ENCODE data around the gene ANXA1. TPM values are rescaled to one million over a fixed set of nuclear protein-coding genes. Genes with fewer than 3 reads are reported as not detected.

The ANXA1 gene
- total RNA-seq, 1 donor from 2014 or later: 923 TPM

GRCh38 chr9:73121375-73121935 is 30.2 kb upstream of the ANXA1 start:
- H3K4me1 Mint-ChIP-seq (ENCODE audit: unreplicated experiment): peaks cover 7% of the 10 kb centered on the region
- no peak for DNase-seq (ENCODE audit: extremely low spot score, unreplicated experiment)
- TF ChIP-seq, protein P1, sequence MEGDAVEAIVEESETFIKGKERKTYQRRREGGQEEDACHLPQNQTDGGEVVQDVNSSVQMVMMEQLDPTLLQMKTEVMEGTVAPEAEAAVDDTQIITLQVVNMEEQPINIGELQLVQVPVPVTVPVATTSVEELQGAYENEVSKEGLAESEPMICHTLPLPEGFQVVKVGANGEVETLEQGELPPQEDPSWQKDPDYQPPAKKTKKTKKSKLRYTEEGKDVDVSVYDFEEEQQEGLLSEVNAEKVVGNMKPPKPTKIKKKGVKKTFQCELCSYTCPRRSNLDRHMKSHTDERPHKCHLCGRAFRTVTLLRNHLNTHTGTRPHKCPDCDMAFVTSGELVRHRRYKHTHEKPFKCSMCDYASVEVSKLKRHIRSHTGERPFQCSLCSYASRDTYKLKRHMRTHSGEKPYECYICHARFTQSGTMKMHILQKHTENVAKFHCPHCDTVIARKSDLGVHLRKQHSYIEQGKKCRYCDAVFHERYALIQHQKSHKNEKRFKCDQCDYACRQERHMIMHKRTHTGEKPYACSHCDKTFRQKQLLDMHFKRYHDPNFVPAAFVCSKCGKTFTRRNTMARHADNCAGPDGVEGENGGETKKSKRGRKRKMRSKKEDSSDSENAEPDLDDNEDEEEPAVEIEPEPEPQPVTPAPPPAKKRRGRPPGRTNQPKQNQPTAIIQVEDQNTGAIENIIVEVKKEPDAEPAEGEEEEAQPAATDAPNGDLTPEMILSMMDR (conservative IDR thresholded peaks at IDR 0.05): no peak

DNA sequence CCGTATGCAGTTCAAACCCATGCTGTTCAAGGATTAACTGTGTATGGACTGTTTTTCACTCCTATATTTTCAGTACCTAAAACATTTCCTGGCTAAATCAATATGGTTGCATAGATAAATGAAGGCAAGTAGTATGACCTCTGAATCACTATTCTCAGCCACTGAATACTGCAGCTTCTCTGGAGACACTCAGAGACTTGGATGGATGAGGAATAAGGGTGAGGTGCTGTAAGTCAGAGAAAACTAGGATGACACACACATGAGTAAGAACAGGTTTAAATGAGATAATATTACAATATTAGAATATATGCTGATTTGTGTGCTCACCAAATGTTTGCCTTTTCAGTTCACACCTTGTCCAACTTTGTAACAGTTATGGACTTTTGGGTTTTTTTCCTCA is 26.0 kb upstream of the ANXA1 start:
- no peak overlapping the region for H3K4me3 Mint-ChIP-seq
- no peaks in the 10 kb centered on the region for H3K27me3 Mint-ChIP-seq
- H3K9me3 Mint-ChIP-seq: no peaks in the 10 kb centered on the region
- TF ChIP-seq, protein P1 (conservative IDR thresholded peaks at IDR 0.05): no peak
- H3K36me3 Mint-ChIP-seq: no peaks in the 10 kb centered on the region
- no peak overlapping the region for H3K27ac Mint-ChIP-seq
- DNase-seq (ENCODE audit: extremely low spot score, unreplicated experiment): no peak
- peaks cover 6% of the 10 kb centered on the region for H3K4me1 Mint-ChIP-seq (ENCODE audit: unreplicated experiment)

More at GRCh38 chr9:73121375-73121935, 30.2 kb upstream of the ANXA1 start:
- H3K27ac Mint-ChIP-seq: no peak overlapping the region
- H3K36me3 Mint-ChIP-seq: no peaks in the 10 kb centered on the region
- H3K4me3 Mint-ChIP-seq: no peak overlapping the region
- H3K9me3 Mint-ChIP-seq: no peaks in the 10 kb centered on the region
- H3K27me3 Mint-ChIP-seq: no peaks in the 10 kb centered on the region

DNA sequence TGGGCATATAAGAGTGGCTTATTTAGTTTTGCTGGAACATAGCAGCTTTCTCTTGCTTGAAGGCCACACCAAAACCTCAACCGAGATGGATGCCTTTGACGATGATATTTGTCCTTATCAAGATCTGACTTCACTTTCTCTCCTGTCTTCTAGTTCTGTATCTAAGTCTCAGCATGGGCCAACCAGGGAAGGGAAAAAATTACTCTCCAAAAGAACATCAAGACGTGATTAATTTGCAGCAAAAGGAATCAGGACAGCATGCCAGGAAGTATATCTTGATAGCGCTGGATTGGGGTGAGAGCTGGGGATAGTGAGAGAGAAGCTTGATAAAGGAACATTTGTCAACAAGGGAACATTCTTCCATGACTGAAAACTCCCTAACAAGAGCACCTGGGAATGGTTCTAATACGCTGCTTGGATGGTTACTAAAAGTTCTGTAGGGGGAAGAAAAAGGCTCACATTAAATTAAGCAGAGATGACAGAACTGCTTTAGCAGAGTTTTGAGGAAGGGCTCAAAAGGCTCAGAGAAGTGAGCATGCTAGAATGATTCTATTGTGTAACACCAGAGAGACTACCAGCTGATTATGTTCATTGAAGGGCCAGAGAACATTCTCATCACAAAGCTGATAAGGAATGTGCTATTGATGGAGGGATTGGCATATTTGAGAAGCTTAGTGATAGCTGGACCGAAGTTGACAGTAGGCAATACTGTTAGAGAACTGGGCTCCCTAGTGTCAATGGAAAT is 21.6 kb upstream of the ANXA1 start:
- no peaks in the 10 kb centered on the region for H3K27me3 Mint-ChIP-seq
- DNase-seq (ENCODE audit: extremely low spot score, unreplicated experiment): no peak
- H3K27ac Mint-ChIP-seq: peak overlapping the region; percentile 39

GRCh38 chr9:73131461-73131860 is 20.2 kb upstream of the ANXA1 start:
- H3K9me3 Mint-ChIP-seq: no peaks in the 10 kb centered on the region
- peak overlapping the region; percentile 97 for H3K27ac Mint-ChIP-seq
- DNase-seq (ENCODE audit: extremely low spot score, unreplicated experiment): no peak
- no peaks in the 10 kb centered on the region for H3K36me3 Mint-ChIP-seq
- no peaks in the 10 kb centered on the region for H3K27me3 Mint-ChIP-seq
- peak overlapping the region; percentile 84 for H3K4me3 Mint-ChIP-seq
- H3K4me1 Mint-ChIP-seq (ENCODE audit: unreplicated experiment): peaks cover 24% of the 10 kb centered on the region
- TF ChIP-seq, protein P1 (conservative IDR thresholded peaks at IDR 0.05): no peak

More for the DNA sequence above, 21.6 kb upstream of the ANXA1 start:
- Mint-ChIP-seq H3K36me3 (no peaks in the 10 kb centered on the region), H3K4me1 (ENCODE audit: unreplicated experiment) (peaks cover 24% of the 10 kb centered on the region), H3K4me3 (peak overlapping the region; percentile 2), H3K9me3 (no peaks in the 10 kb centered on the region)
- TF ChIP-seq, protein P1 (conservative IDR thresholded peaks at IDR 0.05): no peak

- peak overlapping the region; percentile 97 for H3K27ac Mint-ChIP-seq
- peak overlapping the region; percentile 84 for H3K4me3 Mint-ChIP-seq
- no peaks in the 10 kb centered on the region for H3K27me3 Mint-ChIP-seq
- no peak for DNase-seq (ENCODE audit: extremely low spot score, unreplicated experiment)
- peaks cover 29% of the 10 kb centered on the region for H3K4me1 Mint-ChIP-seq (ENCODE audit: unreplicated experiment)
- no peaks in the 10 kb centered on the region for H3K36me3 Mint-ChIP-seq
- TF ChIP-seq, protein P1 (conservative IDR thresholded peaks at IDR 0.05): no peak
- H3K9me3 Mint-ChIP-seq: no peaks in the 10 kb centered on the region
Observed at GRCh38 chr9:73132034-73132776, 19.5 kb upstream of the ANXA1 start.

Measured in type B pancreatic cell (in vitro differentiated cells).